H1 (cell line): Measurements from ENCODE around the gene PLA1A. TPM values are rescaled to one million over a fixed set of nuclear protein-coding genes. Genes with fewer than 3 reads are reported as not detected.

Experiments
- BCL11A ChIP-seq, 2 experiments: IDR thresholded peaks; one replicate each; pipeline ENCODE4 v1.6.1; 2011; ENCODE audit warnings: low read depth in 2 of 2, low read length in 2 of 2, mild to moderate bottlenecking in 2 of 2
- BRCA1 ChIP-seq: IDR thresholded peaks from 2 replicates; pipeline ENCODE4 v1.6.1; 2012; ENCODE audit warnings: low read depth, low read length, improper control_type of control experiment
- CBX8 ChIP-seq: fragments of 300-800, 300-1000 bp; sonication (generic); IDR thresholded peaks from 2 replicates; pipeline ENCODE4 v1.7.1; 2016; ENCODE audit warnings: low read depth, low read length, borderline replicate concordance
- CTBP2 ChIP-seq: IDR thresholded peaks from 2 replicates; pipeline ENCODE4 v1.7.0; 2011; ENCODE audit warnings: borderline replicate concordance, mild to moderate bottlenecking, moderate library complexity, mixed read lengths, low read length; ENCODE audit not compliant: insufficient read depth, insufficient read length
- EGR1 ChIP-seq: IDR thresholded peaks from 2 replicates; pipeline ENCODE4 v1.6.1; 2011; ENCODE audit warnings: low read depth, low read length, borderline replicate concordance
- EP300 ChIP-seq, 2 experiments: IDR thresholded peaks; 1 replicate in 1 of 2; 2 replicates in 1 of 2; pipeline ENCODE4 v1.6.1; 2011 to 2012; ENCODE audit warnings: low read depth in 2 of 2, low read length in 2 of 2, mild to moderate bottlenecking in 2 of 2, borderline replicate concordance in 1 of 2, inconsistent platforms in 1 of 2, moderate library complexity in 1 of 2
- EZH2 ChIP-seq: fragments of 200-600 bp; sonication (generic); IDR thresholded peaks from 2 replicates; pipeline ENCODE4 v1.7.1; 2012; ENCODE audit warnings: low read depth, mild to moderate bottlenecking, moderate library complexity, low read length, inconsistent platforms; ENCODE audit not compliant: severe bottlenecking
- GTF2F1 ChIP-seq: IDR thresholded peaks from 2 replicates; pipeline ENCODE4 v1.6.1; 2012; ENCODE audit warnings: low read depth, low read length, improper control_type of control experiment, borderline replicate concordance
- KDM4A ChIP-seq: IDR thresholded peaks from one replicate; pipeline ENCODE4 v1.7.1; 2012; ENCODE audit warnings: low read depth, mild to moderate bottlenecking, moderate library complexity, low read length, inconsistent platforms; ENCODE audit not compliant: severe bottlenecking
- NANOG ChIP-seq: IDR thresholded peaks from 2 replicates; pipeline ENCODE4 v1.6.1; 2011; ENCODE audit warnings: low read length, low read depth, mild to moderate bottlenecking, inconsistent platforms; ENCODE audit not compliant: insufficient read depth, poor library complexity, severe bottlenecking
- NRF1 ChIP-seq: IDR thresholded peaks from 2 replicates; pipeline ENCODE4 v1.6.1; 2011; ENCODE audit warnings: mild to moderate bottlenecking, low read depth, low read length, improper control_type of control experiment
- RFX5 ChIP-seq: IDR thresholded peaks from 2 replicates; pipeline ENCODE4 v1.6.1; 2011; ENCODE audit warnings: low read depth, low read length, improper control_type of control experiment, borderline replicate concordance
- RXRA ChIP-seq: IDR thresholded peaks from 2 replicates; pipeline ENCODE4 v1.6.1; 2011; ENCODE audit warnings: low read depth, mild to moderate bottlenecking, low read length, moderate library complexity; ENCODE audit not compliant: insufficient read depth
- SIRT6 ChIP-seq: IDR thresholded peaks from one replicate; pipeline ENCODE4 v1.7.1; 2012; ENCODE audit warnings: low read length, inconsistent platforms
- SP1 ChIP-seq: IDR thresholded peaks from 2 replicates; pipeline ENCODE4 v1.6.1; 2011; ENCODE audit warnings: low read depth, low read length
- SP2 ChIP-seq: IDR thresholded peaks from 2 replicates; pipeline ENCODE4 v1.6.1; 2012; ENCODE audit warnings: mild to moderate bottlenecking, low read length, inconsistent platforms
- TAF7 ChIP-seq: optimal IDR thresholded peaks from 2 replicates; pipeline ENCODE3; 2011; ENCODE audit warnings: low read depth, mild to moderate bottlenecking, inconsistent platforms, low read length, moderate library complexity, borderline replicate concordance
- TBP ChIP-seq: IDR thresholded peaks from 2 replicates; pipeline ENCODE4 v1.6.1; 2011; ENCODE audit warnings: low read depth, low read length, improper control_type of control experiment
- YY1 ChIP-seq: IDR thresholded peaks from 2 replicates; pipeline ENCODE4 v1.6.1; 2011; ENCODE audit warnings: low read depth, mild to moderate bottlenecking, low read length
- polyA plus RNA-seq, 7 experiments: library from polyadenylated mRNA; depleted of rRNA in 3 of 7; stranded (reverse) in 5 of 7; unstranded in 2 of 7; fragments of >200 nt in 5 of 7; fragments of 200-250 nt in 2 of 7; gene quantifications; 1 replicate in 5 of 7; 2 replicates in 1 of 7; 4 replicates in 1 of 7; pipeline versions ENCODE4 v1.2.1 to v1.2.3, GENCODE V29; 2011 to 2013; ENCODE audit warnings: missing spikeins in 2 of 7, mixed read lengths in 2 of 7
- total RNA-seq: library from RNA; stranded (reverse); fragmentation: NEBNext Ultra II Directional; extraction: Animal tissue kit (Norgen Biotek cat#: 25700); gene quantifications from 2 replicates; pipeline ENCODE4 v1.2.1, GENCODE V29; 2021
- TF ChIP-seq, protein P1 (sequence below): IDR thresholded peaks from 2 replicates; pipeline ENCODE4 v1.6.1; 2012; ENCODE audit warnings: inconsistent platforms
- TF ChIP-seq, protein P2 (sequence below): IDR thresholded peaks from 2 replicates; pipeline ENCODE4 v1.6.1; 2012; ENCODE audit warnings: inconsistent platforms
- TF ChIP-seq, protein P3 (sequence below): IDR thresholded peaks from 2 replicates; pipeline ENCODE4 v1.6.1; 2011; ENCODE audit warnings: low read length, improper control_type of control experiment

The PLA1A gene
- total and polyA plus RNA-seq, 2 of the 8 experiments (the other 6 are each of a cell fraction or from before 2014, with no cell fraction given): not detected

GRCh38 chr3:119579366-119580066 is 18.2 kb upstream of the PLA1A start, which contains the start of gene ADPRH (continued):
- TF ChIP-seq YY1 (no peak), BRCA1 (peak; percentile 64; the same call in 1 of the 2 replicates), NANOG (no peak), EZH2 (peak; percentile 39), KDM4A (peak; percentile 88), EP300 (IDR thresholded peaks at IDR 0.05; ENCODE audit: borderline replicate concordance in 1 of 2, low read depth in 2 of 2, low read length in 2 of 2) (0 out of 3 replicates have a peak, but pooled peaks of 1 of the 2 experiments have one; percentile 40), BCL11A (IDR thresholded peaks at IDR 0.05; ENCODE audit: low read depth in 2 of 2, low read length in 2 of 2) (no peak), TBP (peak; percentile 40; the same call in 1 of the 2 replicates), RXRA (no peak), CTBP2 (no peak), RFX5 (no peak), SP2 (no peak), SIRT6 (no peak), CBX8 (no peak), SP1 (no peak), NRF1 (no peak), TAF7 (peak; percentile 50), GTF2F1 (no peak), EGR1 (no peak)
- TF ChIP-seq, protein P1, sequence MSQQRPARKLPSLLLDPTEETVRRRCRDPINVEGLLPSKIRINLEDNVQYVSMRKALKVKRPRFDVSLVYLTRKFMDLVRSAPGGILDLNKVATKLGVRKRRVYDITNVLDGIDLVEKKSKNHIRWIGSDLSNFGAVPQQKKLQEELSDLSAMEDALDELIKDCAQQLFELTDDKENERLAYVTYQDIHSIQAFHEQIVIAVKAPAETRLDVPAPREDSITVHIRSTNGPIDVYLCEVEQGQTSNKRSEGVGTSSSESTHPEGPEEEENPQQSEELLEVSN: peak; percentile 69
- TF ChIP-seq, protein P2, sequence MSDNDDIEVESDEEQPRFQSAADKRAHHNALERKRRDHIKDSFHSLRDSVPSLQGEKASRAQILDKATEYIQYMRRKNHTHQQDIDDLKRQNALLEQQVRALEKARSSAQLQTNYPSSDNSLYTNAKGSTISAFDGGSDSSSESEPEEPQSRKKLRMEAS: peak; percentile 88
- TF ChIP-seq, protein P3, sequence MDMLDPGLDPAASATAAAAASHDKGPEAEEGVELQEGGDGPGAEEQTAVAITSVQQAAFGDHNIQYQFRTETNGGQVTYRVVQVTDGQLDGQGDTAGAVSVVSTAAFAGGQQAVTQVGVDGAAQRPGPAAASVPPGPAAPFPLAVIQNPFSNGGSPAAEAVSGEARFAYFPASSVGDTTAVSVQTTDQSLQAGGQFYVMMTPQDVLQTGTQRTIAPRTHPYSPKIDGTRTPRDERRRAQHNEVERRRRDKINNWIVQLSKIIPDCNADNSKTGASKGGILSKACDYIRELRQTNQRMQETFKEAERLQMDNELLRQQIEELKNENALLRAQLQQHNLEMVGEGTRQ: no peak
